ENCODE data around the gene SAPCD2.
A peak's percentile ranks its signal among the peaks of the same experiment; 100 is the strongest.
"Not testable (repeated sequence)": the region's sequence is repeated elsewhere in the genome, so short reads cannot be mapped to it uniquely, and the experiment has no call there.

The SAPCD2 gene

DNA sequence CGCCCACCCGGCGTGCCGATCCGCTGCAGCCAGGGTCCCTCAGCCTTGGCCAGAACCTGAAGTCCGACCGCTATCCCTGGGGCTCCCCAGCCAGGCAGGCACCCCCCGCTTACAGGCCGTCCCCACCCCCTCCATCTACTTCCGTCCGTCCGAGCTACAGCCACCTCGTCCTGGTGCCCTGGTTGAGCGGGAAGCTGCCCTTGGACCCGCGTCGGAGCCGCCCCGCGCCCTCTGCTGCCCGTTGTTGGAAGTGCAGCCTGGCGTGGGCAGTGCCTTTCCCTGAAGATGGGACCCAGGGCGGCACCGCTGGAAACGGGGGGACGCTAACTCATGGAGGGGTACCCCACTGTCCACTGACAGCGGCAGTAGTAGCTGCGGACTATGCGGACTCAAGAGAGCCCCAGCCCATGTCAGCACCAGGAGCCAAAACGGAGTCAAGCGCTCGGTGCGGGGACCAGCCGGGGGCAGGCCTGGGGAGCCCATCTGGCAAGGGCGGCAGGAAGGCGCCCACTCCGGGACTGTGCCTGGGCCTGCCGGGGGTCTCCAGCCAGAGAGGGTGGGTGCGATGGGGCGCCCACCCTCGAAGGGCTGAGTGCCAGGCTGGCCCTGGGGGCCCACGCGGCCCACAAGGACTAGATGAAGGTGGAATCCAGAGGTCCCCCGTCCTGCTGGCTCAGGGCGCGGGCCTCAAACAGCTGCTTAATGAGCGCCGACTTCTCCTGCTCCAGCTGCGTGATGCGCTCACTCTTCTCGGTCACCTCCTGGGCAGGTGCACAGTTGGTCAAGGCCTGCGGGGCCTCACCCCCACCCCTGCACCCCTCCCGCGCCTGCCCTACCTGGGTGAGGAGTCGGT, 6.1 kb downstream of the SAPCD2 start:
- DNase-seq = peak; percentile 46

DNA sequence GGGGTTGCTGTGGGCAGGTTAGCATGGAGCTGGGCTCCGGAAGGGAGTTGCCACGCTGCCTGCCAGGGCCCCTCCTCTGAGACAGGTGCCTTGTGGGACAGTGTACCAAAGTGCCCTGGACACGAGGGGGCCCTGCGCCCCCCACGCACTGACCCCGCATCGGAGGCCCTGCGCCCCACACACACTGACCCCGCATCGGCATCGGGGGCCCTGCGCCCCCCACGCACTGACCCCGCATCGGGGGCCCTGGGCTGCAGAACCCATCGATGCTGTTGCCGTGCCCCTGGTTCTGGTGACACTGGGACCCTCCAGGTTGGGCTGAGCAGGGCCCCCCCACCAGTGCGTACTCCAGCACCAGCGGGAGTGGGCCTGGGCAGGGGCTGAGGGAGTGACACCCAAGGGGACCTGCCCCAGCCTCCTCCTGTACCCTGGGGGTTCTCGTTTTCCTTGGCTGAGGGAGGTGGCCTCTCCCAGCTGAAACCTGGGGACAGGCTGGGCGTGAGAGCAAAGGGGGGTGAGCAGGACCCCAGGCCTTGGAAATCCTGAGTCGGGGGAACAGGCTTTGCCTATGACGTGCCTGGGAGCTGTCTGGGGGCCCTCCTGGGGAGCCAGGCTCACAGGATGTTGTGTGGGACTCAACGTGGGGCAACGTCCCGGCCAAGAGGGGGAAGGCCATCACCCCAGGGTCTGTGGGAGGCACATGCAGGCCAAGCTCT, 6.9 kb downstream of the SAPCD2 start:
- no peak for DNase-seq

DNA sequence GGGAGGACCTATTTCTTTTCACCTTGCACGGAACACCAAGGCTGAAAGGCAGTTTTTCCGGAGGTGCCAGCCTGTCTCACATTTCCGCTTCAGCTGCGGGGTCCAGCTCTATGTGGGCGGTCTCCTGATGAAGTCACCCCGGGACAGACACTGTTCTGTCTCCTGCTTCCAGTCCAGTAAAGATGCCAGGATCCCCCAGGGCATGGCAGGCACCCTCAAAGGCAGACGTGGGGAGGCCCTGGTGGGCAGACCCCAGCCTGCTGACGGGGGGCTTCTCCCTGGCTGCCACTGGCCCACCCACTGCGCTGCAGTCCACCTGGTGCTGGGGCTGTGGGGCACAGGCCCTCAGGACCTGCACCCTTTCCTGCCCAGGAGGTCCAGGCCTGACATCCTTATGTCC, 7.6 kb downstream of the SAPCD2 start:
- DNase-seq = not testable (repeated sequence)

DNA sequence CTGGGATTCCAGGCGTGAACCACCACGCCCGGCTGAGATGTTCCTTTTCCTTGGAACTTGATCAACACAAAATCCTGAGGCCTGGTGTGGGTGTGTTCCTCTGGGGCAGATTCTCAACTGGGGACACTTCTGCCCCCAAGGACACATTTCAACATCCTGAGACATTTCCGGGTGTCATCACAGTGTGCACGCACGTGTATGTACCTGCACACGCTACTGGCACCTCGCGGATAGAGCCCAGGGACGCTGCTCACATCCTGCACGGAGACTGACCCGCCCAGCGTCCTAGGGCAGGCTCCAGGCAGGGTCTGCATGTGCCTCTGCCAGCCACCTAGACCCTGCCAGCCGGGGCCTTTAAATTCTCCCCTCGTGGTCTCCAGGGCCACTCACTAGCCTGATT, 8.0 kb downstream of the SAPCD2 start:
- no peak for DNase-seq

DNA sequence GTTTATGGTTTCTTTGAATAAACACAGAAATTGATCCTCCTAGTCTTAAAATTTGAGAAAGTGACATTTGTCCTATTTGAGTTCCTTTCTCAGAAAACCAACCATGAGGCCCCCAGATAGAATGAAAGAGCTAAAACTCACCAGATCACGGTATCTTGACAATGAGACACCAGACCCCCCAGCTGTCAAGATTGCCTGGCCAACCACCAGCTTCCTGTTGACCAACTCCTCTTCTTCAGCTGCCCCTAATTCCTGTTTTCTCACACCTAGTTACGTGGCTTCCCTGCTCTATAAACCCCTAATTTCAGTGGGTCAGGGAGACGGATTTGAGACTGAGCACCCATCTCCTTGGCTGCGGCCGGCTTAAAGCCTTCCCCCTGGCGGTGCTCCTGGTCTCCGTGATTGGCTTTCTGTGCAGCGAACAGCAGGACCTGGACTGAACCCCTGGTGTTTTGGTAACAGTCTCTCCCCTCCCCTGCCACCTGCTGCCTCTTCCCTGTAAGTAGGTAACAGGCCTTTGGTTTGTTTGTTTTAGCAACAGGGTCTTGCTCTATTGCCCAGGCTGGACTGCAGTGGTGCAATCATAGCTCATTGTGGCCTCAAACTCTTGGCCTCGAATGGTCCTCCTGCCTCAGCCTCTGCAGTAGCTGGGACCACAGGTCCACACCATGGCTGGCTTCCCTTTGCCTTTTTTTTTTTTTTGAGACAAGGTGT, 11.7 kb downstream of the SAPCD2 start:
- DNase-seq = peak; percentile 63

DNA sequence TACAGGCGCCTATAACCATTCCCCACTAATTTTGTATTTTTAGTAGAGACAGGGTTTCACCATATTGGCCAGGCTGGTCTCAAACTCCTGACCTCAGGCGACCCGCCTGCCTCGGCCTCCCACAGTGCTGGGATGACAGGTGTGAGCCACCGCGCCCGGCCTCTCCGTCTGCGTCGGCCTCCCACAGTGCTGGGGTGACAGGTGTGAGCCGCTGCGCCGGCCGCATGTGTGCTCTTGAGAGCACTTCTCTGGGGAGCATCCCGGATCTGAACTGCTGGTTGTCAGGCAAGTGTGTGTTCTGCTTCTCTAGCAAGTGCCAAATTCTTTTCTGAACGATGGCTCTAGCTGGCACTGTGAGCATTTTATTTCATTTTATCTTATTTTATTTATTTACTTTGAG, 12.8 kb downstream of the SAPCD2 start:
- peak; percentile 68 for DNase-seq

DNA sequence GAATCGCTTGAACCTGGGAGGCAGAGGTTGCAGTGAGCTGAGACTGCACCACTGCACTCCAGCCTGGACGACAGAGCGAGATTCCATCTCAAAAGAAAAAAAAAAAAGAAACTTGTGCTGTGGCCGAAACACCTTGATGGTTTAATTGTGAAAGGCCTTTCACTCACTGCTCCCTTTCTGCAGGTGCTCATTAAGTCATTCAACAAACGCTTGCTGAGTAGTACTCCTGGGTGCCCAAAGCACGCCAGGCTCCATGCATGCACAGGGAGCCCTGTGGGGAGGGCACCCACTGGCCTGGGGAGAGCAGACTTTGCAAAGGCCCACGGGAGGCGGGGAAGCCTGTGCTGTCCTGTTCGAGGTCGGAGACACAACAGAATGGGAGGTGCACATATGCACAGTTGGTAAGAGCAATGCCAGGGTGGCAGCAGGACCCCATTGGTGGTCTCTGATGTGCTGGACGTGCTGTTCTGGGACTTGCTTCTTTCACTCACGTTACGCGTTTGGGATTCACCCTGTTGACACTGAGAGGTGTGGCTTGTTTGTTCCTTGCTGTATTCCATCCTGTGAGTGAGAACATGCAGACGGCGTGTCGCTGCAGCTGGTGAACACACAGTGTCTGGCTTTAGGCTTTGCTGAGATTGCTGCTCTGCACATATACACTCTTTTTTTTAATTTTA, 13.5 kb downstream of the SAPCD2 start:
- no peak for DNase-seq

DNA sequence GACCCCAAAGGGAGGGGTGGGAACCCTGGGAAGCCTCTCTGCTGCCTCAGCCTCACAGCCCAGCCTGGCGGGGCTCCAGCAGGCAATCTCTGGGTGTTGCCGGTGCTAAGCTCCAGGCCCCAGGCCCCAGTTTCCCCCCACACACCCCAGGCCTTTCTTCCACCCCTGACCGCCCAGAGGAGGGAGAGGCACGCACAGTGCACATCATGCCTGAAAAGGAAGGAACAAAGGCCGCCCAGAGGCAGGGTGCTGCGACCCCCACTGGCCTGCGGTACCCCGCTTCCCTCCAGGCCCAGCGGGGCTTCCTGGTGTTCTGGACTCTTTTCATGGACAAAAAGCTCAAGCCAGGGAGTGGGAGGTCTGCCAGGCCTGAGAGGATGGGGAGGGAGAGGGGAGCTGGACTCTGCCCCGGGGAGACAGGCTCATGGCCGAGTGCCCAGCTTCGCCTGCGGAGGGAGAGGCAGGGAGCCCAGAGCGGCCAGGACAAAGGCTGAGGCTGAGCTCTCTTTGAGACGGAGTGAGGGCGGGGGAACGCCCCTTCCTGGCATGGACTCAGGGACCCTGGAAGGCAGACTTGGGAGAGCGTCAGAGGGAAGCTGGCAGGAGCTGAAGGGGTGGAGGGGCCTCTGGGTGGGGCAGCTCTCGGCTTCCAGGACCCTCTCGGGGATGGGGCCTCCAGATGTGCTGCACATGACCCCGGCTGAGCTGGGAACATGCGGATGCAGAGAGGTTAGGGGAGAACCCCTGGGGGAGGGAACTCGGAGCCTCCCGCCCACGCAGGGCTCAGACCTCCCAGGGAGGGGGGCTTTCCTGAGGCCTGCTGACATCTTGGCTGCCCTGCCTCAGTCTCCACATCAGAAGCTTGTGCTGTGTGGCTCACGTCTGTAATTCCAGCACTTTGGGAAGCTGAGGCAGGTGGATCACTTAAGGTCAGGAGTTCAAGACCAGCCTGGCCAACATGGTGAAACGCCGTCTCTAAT, 14.7 kb downstream of the SAPCD2 start:
- no peak for DNase-seq

DNA sequence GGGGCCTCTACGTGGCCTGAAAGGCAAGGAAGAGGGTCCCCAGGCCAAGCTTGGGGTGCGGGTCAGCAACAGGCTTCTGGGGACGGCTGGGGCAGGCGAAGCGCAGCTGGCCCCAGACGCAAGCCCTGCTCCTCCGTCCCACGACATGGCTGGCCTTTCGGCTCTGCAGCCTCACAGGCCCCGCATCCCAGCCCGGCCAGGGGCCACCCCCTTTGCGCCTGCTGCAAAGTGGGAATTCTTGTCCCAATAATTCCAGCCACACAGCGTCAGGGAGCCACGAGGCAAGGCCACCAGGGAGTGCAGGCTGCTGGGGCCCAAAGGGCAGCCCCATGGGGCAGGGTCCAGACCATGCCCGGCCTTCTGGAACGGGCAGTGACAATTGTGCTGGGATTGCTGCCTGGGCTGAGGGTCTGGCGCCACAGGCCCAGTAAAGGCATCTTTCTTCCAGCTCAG, 15.4 kb downstream of the SAPCD2 start:
- DNase-seq = no peak

DNA sequence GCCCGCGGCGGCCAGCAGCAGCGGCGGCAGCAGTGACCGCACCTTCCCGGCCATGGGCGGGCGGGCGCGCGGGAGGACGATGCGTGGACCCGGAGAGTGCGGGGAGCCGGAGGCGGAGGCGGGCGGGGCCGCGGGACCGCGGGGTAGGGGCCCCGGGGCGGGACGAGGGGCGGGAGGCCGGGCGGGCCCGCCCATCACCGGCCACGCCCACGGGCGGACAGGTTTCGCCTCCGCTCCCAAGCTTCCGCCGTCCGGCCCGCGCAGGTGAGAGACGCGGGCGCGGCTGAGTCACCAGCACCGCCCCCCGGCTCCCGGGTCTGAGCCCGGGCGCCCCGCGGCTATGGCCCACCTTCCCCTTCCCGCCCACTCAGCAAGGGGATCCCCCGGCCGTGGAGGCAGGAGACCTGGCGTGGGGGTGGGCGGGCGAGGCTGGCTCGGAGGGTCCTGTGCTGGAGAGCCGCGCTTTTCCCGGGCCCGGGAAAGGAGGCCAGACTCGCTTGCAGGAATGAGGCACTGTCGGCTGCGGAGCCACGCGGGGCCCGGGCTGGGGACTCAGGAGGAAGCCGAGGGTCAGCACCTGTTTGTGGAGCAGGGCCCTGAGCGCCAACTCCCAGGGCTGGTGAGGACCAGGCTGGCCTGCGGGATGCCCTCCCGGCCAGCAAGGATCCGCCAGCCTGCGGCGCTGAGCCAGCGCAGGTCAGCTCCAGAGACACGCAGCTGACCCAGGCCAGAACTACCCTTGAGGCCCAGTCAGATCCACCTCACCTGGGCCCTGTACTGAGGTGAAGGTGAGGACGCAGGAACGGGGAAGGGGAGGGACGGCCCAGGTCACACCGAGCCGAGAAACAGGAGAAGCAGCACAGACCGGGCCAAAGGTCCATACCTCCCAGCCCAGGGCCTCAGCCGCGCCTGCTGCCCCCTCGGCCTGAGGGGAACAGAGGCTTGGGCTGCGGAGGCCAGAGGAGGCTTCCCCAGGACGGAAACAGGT, 16.1 kb downstream of the SAPCD2 start, which contains the start of gene ENTPD2:
ENTPD2 (minus strand) TSS at position 118 of the 988 bp plus-strand sequence; CDS start at position 54, 64 bp downstream.
- DNase-seq = peak; percentile 65

DNA sequence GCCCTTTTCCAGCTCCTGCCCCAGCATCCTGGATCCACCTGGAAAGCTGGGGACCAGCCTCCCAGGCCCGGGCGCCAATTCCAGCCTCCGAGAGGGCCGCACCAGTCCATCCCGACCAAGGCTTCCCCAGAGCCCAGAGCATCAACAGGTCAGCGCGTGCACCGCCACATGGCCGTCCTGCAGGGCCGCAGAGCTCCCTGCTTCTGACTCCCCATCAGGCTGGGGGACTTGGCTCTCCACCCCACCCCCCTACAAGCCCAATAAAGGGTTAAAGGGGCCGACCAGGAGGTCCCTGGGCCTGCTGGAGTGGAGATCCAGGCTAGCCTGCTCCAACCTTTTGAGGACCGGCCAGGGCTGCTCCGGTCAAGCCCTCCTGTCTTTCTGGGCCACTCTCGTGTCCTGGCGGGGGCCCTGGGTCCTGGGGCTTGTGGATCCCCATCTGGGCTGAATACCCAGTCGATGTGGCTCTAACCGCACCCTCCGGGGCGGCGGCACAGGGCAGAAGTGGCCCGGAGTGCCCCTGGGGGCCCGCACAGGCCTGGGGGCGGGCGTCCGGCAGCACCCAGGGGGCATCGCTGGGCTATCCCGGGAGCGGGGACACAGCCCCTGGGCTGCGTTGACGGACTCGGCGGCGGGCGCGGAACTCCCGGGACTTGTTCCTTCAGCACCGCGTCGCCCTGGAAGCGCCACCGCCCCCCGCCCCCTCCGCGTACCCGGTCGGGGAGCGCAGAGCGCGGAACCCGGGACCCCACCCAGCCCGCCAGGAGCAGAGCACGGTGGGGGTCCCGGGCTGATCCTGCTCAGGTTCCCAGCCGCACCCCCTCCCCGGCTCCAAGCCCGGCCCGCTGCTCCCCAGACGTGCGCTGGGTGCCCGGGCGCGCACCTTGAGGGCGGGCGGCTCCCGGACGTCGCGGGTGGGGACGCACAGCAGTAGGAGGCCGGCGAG, 17.1 kb downstream of the SAPCD2 start:
- DNase-seq = peak; percentile 40

DNA sequence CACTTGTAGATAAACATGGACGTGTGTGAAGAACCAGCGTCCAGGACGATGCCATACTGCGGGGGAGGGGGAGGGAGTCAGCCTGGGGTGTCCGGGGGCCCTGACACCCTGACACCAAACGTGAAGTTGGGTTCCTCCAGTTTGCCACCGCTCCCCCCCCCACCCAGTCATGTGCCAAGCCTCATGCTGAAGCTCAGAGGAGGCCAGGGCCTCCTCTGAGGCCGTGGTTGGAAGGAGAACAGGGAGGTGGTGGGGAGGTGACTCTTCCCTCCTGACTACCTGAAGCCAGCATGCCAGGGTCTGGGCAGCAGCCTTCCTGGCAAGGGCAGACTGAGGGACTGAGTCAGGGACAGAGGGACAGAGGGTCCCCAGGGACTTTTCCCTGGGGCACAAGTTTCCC, 18.1 kb downstream of the SAPCD2 start:
- no peak for DNase-seq

DNA sequence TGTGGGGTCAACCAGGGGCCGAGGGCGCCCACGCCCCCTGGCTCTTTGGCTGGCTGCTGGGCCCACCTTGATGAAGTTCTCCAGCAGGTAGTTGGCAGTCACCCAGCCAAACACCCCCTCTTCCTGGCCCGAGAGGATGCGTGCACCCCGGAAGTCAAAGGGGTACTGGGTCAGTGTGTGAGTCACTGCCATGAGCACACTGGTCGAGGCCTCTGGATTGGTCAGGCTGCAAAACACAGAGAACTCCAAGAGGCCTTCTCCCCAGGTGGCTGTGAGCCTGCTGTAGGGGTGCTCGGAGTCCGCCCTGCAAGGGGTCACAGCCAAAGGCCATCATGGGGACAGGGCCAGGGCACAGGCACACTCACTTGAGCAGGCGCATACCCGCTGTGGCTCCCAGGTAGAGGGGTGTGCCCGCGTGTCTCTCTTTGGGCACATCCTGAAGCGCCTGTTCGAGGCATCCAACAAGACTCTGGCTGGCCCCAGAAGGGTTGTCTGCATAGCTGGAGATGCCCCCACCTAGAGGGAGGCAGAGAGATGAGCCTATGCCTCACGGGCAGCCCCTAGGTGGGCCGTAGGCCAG, 19.1 kb downstream of the SAPCD2 start:
- no peak for DNase-seq

DNA sequence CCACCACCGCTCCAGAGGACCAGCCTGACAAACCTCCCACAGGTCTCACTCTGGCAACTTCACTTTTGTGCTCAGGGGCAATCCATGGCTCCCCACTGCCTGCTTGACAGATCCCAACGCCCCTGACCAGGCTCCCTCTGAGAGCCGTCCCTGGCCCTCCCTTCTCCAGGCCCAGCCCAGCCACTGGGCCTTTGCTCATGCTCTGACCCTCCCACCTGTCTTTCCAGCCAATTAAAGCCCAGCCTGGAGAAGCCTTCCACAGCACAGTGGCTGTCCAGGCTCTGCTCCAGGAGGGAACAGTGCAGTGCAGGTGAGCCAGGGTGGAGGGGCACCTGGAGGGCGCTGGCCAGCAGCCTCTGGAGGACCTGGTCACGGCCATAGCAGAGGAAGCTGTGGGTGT, 19.8 kb downstream of the SAPCD2 start:
- no peak for DNase-seq

DNA sequence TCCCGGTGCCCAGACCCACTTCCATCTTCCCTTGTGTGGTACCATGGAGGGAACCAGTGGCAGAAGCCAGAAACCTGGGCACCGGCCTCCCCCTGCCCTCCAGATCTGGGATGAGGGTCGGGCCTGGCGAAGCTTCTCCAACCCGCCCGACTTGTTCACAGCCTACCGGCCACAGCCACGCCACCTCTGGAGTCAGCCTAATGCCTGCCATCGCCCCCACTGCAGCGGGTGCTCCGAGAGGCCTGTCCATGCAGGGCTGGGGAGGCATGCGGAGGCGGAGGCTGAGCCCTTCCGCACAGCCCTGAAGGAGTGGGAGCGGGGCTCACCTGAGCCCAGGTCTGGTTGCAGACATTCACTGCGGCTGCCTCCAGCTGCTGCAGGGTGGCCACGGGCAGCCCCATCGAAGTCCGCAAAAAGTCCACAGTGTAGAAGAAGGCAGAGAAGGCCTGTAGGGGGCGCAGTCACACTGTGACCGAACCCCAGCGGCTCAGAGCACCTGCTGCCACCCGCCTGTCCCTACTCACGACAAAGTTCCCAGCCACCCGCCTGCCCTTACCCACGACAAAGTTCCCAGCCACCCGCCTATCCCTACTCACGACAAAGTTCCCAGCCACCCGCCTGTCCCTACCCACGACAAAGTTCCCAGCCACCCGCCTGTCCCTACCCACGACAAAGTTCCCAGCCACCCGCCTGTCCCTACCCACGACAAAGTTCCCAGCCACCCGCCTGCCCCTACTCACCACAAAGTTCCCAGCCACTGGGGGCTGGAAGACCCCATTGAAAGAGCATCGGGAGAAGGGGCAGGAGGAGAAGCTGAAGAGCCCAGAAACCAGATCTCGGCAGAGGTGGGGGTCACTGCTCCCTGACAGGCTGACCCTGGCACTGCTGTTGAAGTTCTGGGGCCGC, 20.6 kb downstream of the SAPCD2 start:
- DNase-seq = peak; percentile 11

DNA sequence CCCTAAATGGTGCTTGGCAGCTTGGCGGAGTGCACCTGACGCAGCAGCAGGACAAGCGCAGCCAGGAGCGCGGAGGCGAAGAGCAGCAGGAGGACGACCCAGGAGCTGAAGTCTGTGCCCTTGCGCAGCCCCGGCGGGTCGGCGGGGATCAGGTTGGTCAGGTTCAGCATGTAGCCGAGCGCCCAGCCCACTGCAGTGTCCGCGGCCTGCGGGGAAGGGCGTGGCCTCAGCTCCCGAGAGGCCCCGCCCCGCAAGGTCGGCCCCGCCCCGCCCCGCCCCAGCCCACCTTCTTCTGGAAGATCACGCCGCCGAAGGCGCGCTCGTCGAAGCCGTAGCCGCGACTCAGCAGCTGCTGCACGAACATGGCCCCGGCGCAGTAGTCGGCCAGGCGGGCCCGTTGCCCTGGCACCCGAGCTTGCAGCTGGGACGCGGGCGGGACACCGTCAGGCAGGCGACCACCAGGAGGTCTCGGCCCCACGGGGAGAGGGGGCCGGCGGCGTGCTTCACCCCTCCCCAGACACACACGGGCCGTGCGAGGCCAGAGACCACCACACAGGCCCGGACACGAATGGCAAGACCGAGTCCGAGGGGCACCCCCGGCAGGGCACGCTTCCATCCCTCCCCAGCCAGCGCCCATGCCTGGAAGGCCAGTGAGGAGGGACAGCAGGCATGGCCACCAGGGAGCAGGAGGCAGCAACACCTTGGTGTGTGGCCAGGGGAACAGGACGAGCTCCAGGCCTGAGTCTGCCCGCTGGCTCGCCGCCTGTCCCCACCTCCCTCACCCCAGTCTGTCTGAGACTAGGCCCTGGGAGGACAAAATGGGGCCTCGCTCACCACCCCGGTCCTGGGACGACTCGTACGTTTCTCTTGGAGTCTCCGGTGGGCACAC, 21.5 kb downstream of the SAPCD2 start:
- DNase-seq = no peak

Measured in NCI-H146 (cell line).